Tibial artery (tissue), 4 donors: ENCODE data around the gene DBH.

ENCODE experiments used
- DNase-seq, 2 donors: peaks; one replicate each; pipeline ENCODE4 v3.0.0-alpha.2; 2019
- H3K27ac ChIP-seq, 2 donors: fragments of 200-600 bp; sonication (generic) in 1 of 2; 1 replicate in 1 of 2; 2 replicates in 1 of 2; pipeline ENCODE4 v1.5.1; 2018 to 2019; ENCODE audit warnings: mild to moderate bottlenecking in 1 of 2
- H3K27me3 ChIP-seq, 2 donors: fragments of 200-600 bp; sonication (generic) in 1 of 2; one replicate each; pipeline versions ENCODE4 v1.5.1 to v1.6.0; 2016 to 2019
- H3K36me3 ChIP-seq, 3 donors: fragments of 200-600 bp; sonication (generic) in 2 of 3; one replicate each; pipeline ENCODE4 v1.5.1; 2016 to 2019; ENCODE audit warnings: mild to moderate bottlenecking in 2 of 3
- H3K4me1 ChIP-seq, 4 donors: fragments of 200-600 bp; sonication (generic) in 2 of 4; 1 replicate in 3 of 4; 2 replicates in 1 of 4; pipeline ENCODE4 v1.5.1; 2016 to 2019
- H3K4me3 ChIP-seq, 2 donors: fragments of 200-600 bp; sonication (generic) in 1 of 2; 1 replicate in 1 of 2; 2 replicates in 1 of 2; pipeline ENCODE4 v1.5.1; 2018 to 2019; ENCODE audit warnings: mild to moderate bottlenecking in 2 of 2
- H3K9me3 ChIP-seq, 3 donors: fragments of 200-600 bp; sonication (generic) in 1 of 3; one replicate each; pipeline ENCODE4 v1.5.1; 2016 to 2019
- CTCF ChIP-seq, 2 experiments: fragments of 200-600 bp in 1 of 2; fragments of 450-650 bp in 1 of 2; IDR thresholded peaks; one replicate each; pipeline ENCODE4 v1.5.1; 2017 to 2019; ENCODE audit warnings: antibody characterized with exemption in 2 of 2, mild to moderate bottlenecking in 1 of 2, moderate library complexity in 1 of 2
- intact Hi-C: fragments of 100-400 bp; cut with DNase I; formaldehyde crosslinking; loops from one replicate; pipeline ENCODE4 v1.15.0; 2023; ENCODE audit warnings: low total_unique reads

The DBH gene

GRCh38 chr9:133680976-133681657, 45.0 kb downstream of the DBH start:
- DNase-seq: no peak
- Histone ChIP-seq H3K9me3 (no peaks in the 10 kb centered on the region), H3K4me1 (no peaks in the 10 kb centered on the region), H3K27me3 (peaks cover 0 to 23% of the 10 kb centered on the region in 2 donors), H3K36me3 (no peaks in the 10 kb centered on the region), H3K27ac (no peak overlapping the region), H3K4me3 (no peak overlapping the region)
- TF ChIP-seq CTCF (IDR thresholded peaks at IDR 0.05): no peak
- intact Hi-C loops: no loop called here

GRCh38 chr9:133681658-133682306, 45.6 kb downstream of the DBH start:
- Histone ChIP-seq H3K4me1 (no peaks in the 10 kb centered on the region), H3K27me3 (peaks cover 0 to 23% of the 10 kb centered on the region in 2 donors), H3K9me3 (no peaks in the 10 kb centered on the region), H3K4me3 (no peak overlapping the region), H3K27ac (no peak overlapping the region), H3K36me3 (no peaks in the 10 kb centered on the region)
- no peak for TF ChIP-seq CTCF (IDR thresholded peaks at IDR 0.05)
- intact Hi-C loops: no loop called here
- DNase-seq: no peak

- Histone ChIP-seq H3K9me3 (no peaks in the 10 kb centered on the region), H3K4me1 (no peaks in the 10 kb centered on the region), H3K27me3 (peaks cover 0 to 17% of the 10 kb centered on the region in 2 donors), H3K36me3 (no peaks in the 10 kb centered on the region), H3K27ac (no peak overlapping the region), H3K4me3 (no peak overlapping the region)
- no peak for TF ChIP-seq CTCF (IDR thresholded peaks at IDR 0.05)
- intact Hi-C loops: no loop called here
- no peak for DNase-seq
Measured at GRCh38 chr9:133682818-133683585, 46.8 kb downstream of the DBH start.

GRCh38 chr9:133683586-133684120, 47.5 kb downstream of the DBH start:
- TF ChIP-seq CTCF (IDR thresholded peaks at IDR 0.05): no peak
- no peak overlapping the region for H3K4me3 ChIP-seq
- no peak for DNase-seq

GRCh38 chr9:133684121-133684935, 48.2 kb downstream of the DBH start:
- Histone ChIP-seq H3K9me3 (no peaks in the 10 kb centered on the region), H3K4me3 (no peak overlapping the region), H3K36me3 (no peaks in the 10 kb centered on the region), H3K27ac (no peak overlapping the region), H3K27me3 (peaks cover 0 to 19% of the 10 kb centered on the region in 2 donors), H3K4me1 (no peaks in the 10 kb centered on the region)
- no peak for DNase-seq
- intact Hi-C loops: no loop called here
- no peak for TF ChIP-seq CTCF (IDR thresholded peaks at IDR 0.05)

More at GRCh38 chr9:133683586-133684120, 47.5 kb downstream of the DBH start:
- H3K27ac ChIP-seq: no peak overlapping the region
- peaks cover 0 to 17% of the 10 kb centered on the region in 2 donors for H3K27me3 ChIP-seq
- no peaks in the 10 kb centered on the region for H3K9me3 ChIP-seq
- H3K36me3 ChIP-seq: no peaks in the 10 kb centered on the region
- H3K4me1 ChIP-seq: no peaks in the 10 kb centered on the region
- intact Hi-C loops: no loop called here
